GM18499 (cell line): ENCODE results near the gene IRAK1.
"Not testable (repeated sequence)": the region's sequence is repeated elsewhere in the genome, so short reads cannot be mapped to it uniquely, and the experiment has no call there.

Source experiments
- ATAC-seq: cut with Tn5 transposase; IDR thresholded peaks from one replicate; pipeline ENCODE4 v1.9.1; 2021; ENCODE audit warnings: moderate number of reproducible peaks; ENCODE audit not compliant: insufficient read depth, unreplicated experiment

IRAK1 gene

GRCh38 chrX:154004315-154004714 is 15.4 kb downstream of the IRAK1 start:
- no peak for ATAC-seq

GRCh38 chrX:154002215-154002719 is 17.4 kb downstream of the IRAK1 start:
- no peak for ATAC-seq

GRCh38 chrX:154000051-154000450 is 19.7 kb downstream of the IRAK1 start:
- no peak for ATAC-seq

GRCh38 chrX:153999359-154000037 is 20.2 kb downstream of the IRAK1 start:
- no peak for ATAC-seq

- ATAC-seq, result no peak
Measured at GRCh38 chrX:153995504-153995903, 24.2 kb downstream of the IRAK1 start.

GRCh38 chrX:153994398-153994797 is 25.3 kb downstream of the IRAK1 start:
- not testable (repeated sequence) for ATAC-seq

- no peak for ATAC-seq
Measured at GRCh38 chrX:153993978-153994377, 25.7 kb downstream of the IRAK1 start.

GRCh38 chrX:153993079-153993478 is 26.6 kb downstream of the IRAK1 start:
- ATAC-seq, result no peak

GRCh38 chrX:153992180-153992579 is 27.5 kb downstream of the IRAK1 start:
- no peak for ATAC-seq

GRCh38 chrX:153991013-153991580 is 28.6 kb downstream of the IRAK1 start:
- no peak for ATAC-seq

GRCh38 chrX:153989973-153990655 is 29.6 kb downstream of the IRAK1 start:
- ATAC-seq, result no peak

- no peak for ATAC-seq
Measured at GRCh38 chrX:153988493-153988892, 31.2 kb downstream of the IRAK1 start.

- no peak for ATAC-seq
Measured at GRCh38 chrX:153984351-153985178, 35.1 kb downstream of the IRAK1 start.

- ATAC-seq, result no peak
Measured at GRCh38 chrX:153983321-153983801, 36.3 kb downstream of the IRAK1 start.

- no peak for ATAC-seq
Measured at GRCh38 chrX:153981771-153982533, 37.8 kb downstream of the IRAK1 start.

- no peak for ATAC-seq
Measured at GRCh38 chrX:153981231-153981630, 38.5 kb downstream of the IRAK1 start.

- not testable (repeated sequence) for ATAC-seq
Measured at GRCh38 chrX:153980394-153980793, 39.3 kb downstream of the IRAK1 start.

GRCh38 chrX:153974726-153975286 is 44.9 kb downstream of the IRAK1 start:
- ATAC-seq, result no peak

GRCh38 chrX:153974003-153974725 is 45.5 kb downstream of the IRAK1 start:
- no peak for ATAC-seq
